GM21723 (cell line): ENCODE results near the gene CHMP2A.
A peak's percentile ranks its signal among the peaks of the same experiment; 100 is the strongest.

Experiments used
- ATAC-seq: cut with Tn5 transposase; IDR thresholded peaks from one replicate; pipeline ENCODE4 v1.9.1; 2021; ENCODE audit warnings: mild to moderate bottlenecking, moderate library complexity; ENCODE audit not compliant: unreplicated experiment

Gene CHMP2A

GRCh38 chr19:58556622-58557220 lies 1.8 kb upstream of the CHMP2A start:
- ATAC-seq: no peak

GRCh38 chr19:58555920-58556621 lies 1.2 kb upstream of the CHMP2A start:
- no peak for ATAC-seq

- ATAC-seq: no peak
These were observed 522 bp upstream of the CHMP2A start for GRCh38 chr19:58555369-58555885.

GRCh38 chr19:58553799-58554493 lies 959 bp downstream of the CHMP2A start:
- ATAC-seq: no peak

- ATAC-seq: no peak
These were observed 2.2 kb downstream of the CHMP2A start for GRCh38 chr19:58552655-58553054.

- no peak for ATAC-seq
These were observed 3.1 kb downstream of the CHMP2A start for GRCh38 chr19:58551577-58552471.

- no peak for ATAC-seq
These were observed 3.8 kb downstream of the CHMP2A start for GRCh38 chr19:58551123-58551497.

GRCh38 chr19:58550362-58551122 lies 4.4 kb downstream of the CHMP2A start:
- no peak for ATAC-seq

GRCh38 chr19:58549664-58550361 lies 5.1 kb downstream of the CHMP2A start:
- ATAC-seq: no peak

GRCh38 chr19:58548859-58549663 lies 5.8 kb downstream of the CHMP2A start:
- ATAC-seq: no peak

- ATAC-seq: no peak
These were observed 7.3 kb downstream of the CHMP2A start for GRCh38 chr19:58547323-58548312.

GRCh38 chr19:58546019-58546530 lies 8.8 kb downstream of the CHMP2A start:
- ATAC-seq: no peak

GRCh38 chr19:58545286-58546018 lies 9.5 kb downstream of the CHMP2A start:
- no peak for ATAC-seq

- peak; percentile 44 for ATAC-seq
These were observed 10.2 kb downstream of the CHMP2A start for GRCh38 chr19:58544591-58545285.

GRCh38 chr19:58543826-58544590 lies 10.9 kb downstream of the CHMP2A start, which contains the start of gene TRIM28:
TRIM28 (plus strand) TSS chr19:58544064; CDS start chr19:58544758, 694 bp downstream.
- ATAC-seq: peak; percentile 79
